Esophagus squamous epithelium (tissue), 5 donors: Measurements from ENCODE around the gene C2CD2. TPM values are rescaled to one million over a fixed set of nuclear protein-coding genes. Genes with fewer than 3 reads are reported as not detected.

Experiments used
- DNase-seq: peaks from one replicate; lab custom pipeline; 2025; lab: John Stamatoyannopoulos, UW
- H3K27ac ChIP-seq, 4 donors: fragments of 200-600 bp; sonication (generic); one replicate each; pipeline ENCODE4 v1.5.1; 2016 to 2019; ENCODE audit warnings: mild to moderate bottlenecking in 1 of 4
- H3K27me3 ChIP-seq, 4 donors: fragments of 200-600 bp; sonication (generic); 1 replicate in 3 of 4; 2 replicates in 1 of 4; pipeline versions ENCODE4 v1.5.1 to v1.6.0; 2017 to 2021; ENCODE audit warnings: antibody characterized with exemption in 1 of 4
- H3K36me3 ChIP-seq, 3 donors: fragments of 200-600 bp; sonication (generic); one replicate each; pipeline ENCODE4 v1.5.1; 2016 to 2019
- H3K4me1 ChIP-seq, 3 donors: fragments of 200-600 bp; sonication (generic); one replicate each; pipeline ENCODE4 v1.5.1; 2017 to 2019
- H3K4me3 ChIP-seq, 4 donors: fragments of 200-600 bp; sonication (generic); 1 replicate in 3 of 4; 2 replicates in 1 of 4; pipeline ENCODE4 v1.5.1; 2016 to 2019; ENCODE audit warnings: mild to moderate bottlenecking in 2 of 4, moderate library complexity in 1 of 4
- H3K9me3 ChIP-seq, 3 donors: fragments of 200-600 bp; sonication (generic); one replicate each; pipeline ENCODE4 v1.5.1; 2016 to 2019
- POLR2A ChIP-seq, 4 donors: fragments of 450-650 bp; IDR thresholded peaks; one replicate each; pipeline ENCODE4 v1.6.1; 2017; ENCODE audit warnings: antibody characterized with exemption in 4 of 4, mild to moderate bottlenecking in 4 of 4, moderate library complexity in 3 of 4
- WGBS, 2 donors: methylation state at CpG; one replicate each; pipeline ENCODE4 v1.1.5; 2018; 5-methylcytosine and 5-hydroxymethylcytosine counted together
- intact Hi-C: fragments of 100-400 bp; cut with DNase I; formaldehyde crosslinking; loops from one replicate; pipeline ENCODE4 v1.15.0; 2022
- total RNA-seq, 4 donors: library from RNA; depleted of rRNA; stranded (reverse); fragments of >200 nt; gene quantifications; one replicate each; pipeline ENCODE4 v1.1.0, GENCODE V29; 2016
- TF ChIP-seq, protein P1 (sequence below), 6 experiments: fragments of 450-650 bp in 4 of 6; fragments of 200-600 bp in 2 of 6; sonication (generic) in 2 of 6; IDR thresholded peaks; one replicate each; pipeline ENCODE4 v1.5.1; 2016 to 2019; ENCODE audit warnings: antibody characterized with exemption in 6 of 6, mild to moderate bottlenecking in 4 of 6, moderate library complexity in 4 of 6
- donor health status: DM: yes; HTN: yes; CAD: no.

C2CD2 gene
- total RNA-seq, 4 donors from 2014 or later: 13.6 to 21.2 (median 15.6) TPM

DNA sequence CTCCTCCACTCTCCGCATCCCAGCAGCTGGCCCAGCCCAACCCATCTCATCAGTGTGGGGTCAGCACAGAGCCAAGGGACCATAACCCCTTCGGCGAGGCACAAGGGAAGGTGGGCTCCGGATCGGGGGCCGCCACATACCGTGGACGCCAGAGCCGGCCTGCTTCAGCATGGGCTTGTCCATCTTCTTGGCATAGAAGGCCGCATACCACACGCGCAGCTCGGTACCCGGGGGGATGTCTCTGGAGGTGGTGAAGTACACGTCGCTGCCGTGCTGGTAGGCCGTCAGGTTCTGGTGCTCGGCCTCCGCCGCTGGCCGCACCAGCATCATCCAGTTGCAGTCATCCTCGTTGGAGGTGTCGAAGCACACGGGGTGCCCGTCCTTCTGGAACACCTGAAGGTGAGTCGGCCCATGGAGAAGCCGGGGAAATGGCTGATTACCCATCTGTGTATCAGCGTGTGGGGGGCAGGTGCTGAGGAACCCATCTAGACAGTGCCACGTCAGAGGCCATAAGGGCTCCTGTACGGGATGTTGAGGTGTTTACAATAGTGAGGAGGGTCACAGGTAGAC, 99.3 kb downstream of the C2CD2 start:
- H3K9me3 ChIP-seq: no peaks in the 10 kb centered on the region
- no peak overlapping the region for H3K27ac ChIP-seq
- TF ChIP-seq, protein P1, sequence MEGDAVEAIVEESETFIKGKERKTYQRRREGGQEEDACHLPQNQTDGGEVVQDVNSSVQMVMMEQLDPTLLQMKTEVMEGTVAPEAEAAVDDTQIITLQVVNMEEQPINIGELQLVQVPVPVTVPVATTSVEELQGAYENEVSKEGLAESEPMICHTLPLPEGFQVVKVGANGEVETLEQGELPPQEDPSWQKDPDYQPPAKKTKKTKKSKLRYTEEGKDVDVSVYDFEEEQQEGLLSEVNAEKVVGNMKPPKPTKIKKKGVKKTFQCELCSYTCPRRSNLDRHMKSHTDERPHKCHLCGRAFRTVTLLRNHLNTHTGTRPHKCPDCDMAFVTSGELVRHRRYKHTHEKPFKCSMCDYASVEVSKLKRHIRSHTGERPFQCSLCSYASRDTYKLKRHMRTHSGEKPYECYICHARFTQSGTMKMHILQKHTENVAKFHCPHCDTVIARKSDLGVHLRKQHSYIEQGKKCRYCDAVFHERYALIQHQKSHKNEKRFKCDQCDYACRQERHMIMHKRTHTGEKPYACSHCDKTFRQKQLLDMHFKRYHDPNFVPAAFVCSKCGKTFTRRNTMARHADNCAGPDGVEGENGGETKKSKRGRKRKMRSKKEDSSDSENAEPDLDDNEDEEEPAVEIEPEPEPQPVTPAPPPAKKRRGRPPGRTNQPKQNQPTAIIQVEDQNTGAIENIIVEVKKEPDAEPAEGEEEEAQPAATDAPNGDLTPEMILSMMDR (IDR thresholded peaks at IDR 0.05): no peak
- TF ChIP-seq POLR2A (IDR thresholded peaks at IDR 0.05): no peak
- no peak for DNase-seq
- H3K36me3 ChIP-seq: peaks cover 5 to 97% (median 15%) of the 10 kb centered on the region in 3 donors
- intact Hi-C loops: no loop called here
- no peaks in the 10 kb centered on the region for H3K4me1 ChIP-seq
- H3K4me3 ChIP-seq: no peak overlapping the region
- no peaks in the 10 kb centered on the region for H3K27me3 ChIP-seq
- 93 to 95% methylated on average over 18 to 20 of the region's 31 CpGs for WGBS, 2 donors

DNA sequence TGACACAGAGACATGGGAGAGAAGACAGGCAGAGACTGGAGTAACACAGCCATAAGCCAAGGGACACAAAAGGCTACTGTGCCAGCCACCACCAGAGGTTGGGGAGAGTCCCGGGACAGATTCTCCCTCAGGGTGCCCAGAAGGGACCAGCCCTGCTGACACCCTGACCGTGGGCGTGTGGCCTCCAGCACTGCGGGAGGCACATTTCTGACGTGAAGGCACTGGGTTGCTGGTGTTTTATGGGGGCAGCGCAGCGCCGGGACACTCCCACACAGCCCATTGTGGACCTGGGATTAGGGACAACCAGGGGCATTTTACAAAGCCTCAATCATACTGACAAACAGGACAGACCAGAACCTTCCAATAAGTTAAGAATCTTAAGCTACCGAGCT, 100.9 kb downstream of the C2CD2 start:
- H3K4me1 ChIP-seq: no peaks in the 10 kb centered on the region
- intact Hi-C loops: no loop called here
- WGBS, 2 donors: 85 to 89% methylated on average over 4 to 9 of the region's 9 CpGs
- H3K9me3 ChIP-seq: no peaks in the 10 kb centered on the region
- no peak overlapping the region for H3K4me3 ChIP-seq
- H3K36me3 ChIP-seq: peaks cover 0 to 97% (median 11%) of the 10 kb centered on the region in 3 donors
- no peaks in the 10 kb centered on the region for H3K27me3 ChIP-seq
- DNase-seq: no peak
- TF ChIP-seq, protein P1 (IDR thresholded peaks at IDR 0.05): no peak
- no peak for TF ChIP-seq POLR2A (IDR thresholded peaks at IDR 0.05)
- no peak overlapping the region for H3K27ac ChIP-seq

DNA sequence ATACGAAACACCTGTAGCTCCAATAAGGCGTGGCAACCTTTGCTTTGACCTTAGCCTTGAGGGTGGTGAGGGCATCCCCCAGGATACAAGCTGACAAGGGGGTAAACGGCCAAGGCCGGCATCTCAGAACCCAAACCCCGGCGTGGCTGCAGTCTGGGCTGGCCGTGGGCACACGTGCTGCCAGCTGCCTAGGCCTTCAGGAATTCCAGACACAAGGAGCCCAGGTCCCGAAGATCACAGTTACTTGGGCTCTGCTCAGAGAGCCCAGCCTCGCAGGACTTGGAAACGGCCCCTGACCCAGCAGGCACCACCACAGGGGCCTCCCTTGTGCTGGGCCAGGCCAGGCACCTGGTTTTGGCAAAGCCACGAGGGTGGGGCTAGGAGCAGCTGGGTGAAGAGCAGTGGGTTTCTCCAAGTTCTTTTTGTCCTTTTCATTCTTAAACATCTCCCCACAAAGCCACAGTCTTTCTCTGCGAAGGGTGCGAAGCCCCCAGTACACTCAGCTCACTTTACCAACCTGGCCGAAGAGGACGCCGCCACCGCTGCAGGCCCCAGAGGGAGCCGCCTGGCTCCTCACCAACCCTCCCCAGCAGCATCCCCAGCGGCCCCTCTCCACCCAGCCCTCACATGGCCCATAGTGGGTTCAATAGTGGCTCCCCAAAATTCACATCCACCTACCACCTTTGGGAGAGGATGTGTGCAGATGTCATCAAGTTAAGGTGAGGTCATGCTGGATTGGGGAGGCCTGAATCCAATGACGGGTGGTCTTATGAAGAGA, 101.5 kb downstream of the C2CD2 start:
- intact Hi-C loops: no loop called here
- DNase-seq: no peak
- Histone ChIP-seq H3K4me1 (no peaks in the 10 kb centered on the region), H3K27me3 (no peaks in the 10 kb centered on the region), H3K36me3 (peaks cover 0 to 97% (median 11%) of the 10 kb centered on the region in 3 donors), H3K9me3 (no peaks in the 10 kb centered on the region), H3K4me3 (no peak overlapping the region), H3K27ac (no peak overlapping the region)
- 90 to 96% methylated on average over 5 to 12 of the region's 21 CpGs for WGBS, 2 donors
- TF ChIP-seq POLR2A (IDR thresholded peaks at IDR 0.05): no peak
- TF ChIP-seq, protein P1 (IDR thresholded peaks at IDR 0.05): no peak

DNA sequence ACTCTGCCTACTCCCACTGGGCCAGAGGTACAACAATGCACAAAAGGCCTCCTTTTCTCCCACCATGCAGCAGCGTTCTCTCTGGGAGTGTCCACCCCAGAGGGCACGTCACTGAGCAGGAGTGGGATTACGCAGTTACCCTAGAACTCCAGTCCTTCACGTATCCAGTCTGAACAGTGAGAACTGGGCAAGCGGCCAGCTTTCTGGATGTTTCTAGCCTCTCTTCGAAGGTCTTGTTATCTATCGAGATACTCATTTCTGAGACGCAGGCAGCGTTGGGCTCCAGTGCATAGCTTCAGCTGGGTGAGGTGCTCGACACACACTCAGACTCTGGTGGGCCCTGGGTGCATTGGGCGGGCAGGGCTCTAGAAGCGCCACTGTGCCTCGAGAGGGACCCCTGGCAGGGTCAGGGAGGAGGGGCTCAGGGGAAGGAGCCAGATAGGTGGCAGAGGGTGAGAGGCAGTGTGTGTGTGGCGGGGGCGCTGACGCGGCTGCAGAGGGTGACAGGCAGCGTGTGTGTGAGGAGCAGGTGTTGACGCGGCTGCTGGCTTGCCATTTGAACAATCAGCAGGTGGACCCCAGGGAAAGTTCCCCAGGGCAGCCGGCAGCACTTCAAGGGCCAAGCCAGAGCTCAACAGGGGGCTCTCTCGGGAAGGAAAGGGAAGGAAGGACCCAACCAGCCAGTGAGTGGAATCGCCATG, 102.6 kb downstream of the C2CD2 start:
- H3K4me3 ChIP-seq: no peak overlapping the region
- H3K27me3 ChIP-seq: no peaks in the 10 kb centered on the region
- DNase-seq: no peak

More for the DNA sequence above, 102.6 kb downstream of the C2CD2 start:
- 83 to 86% methylated on average over 13 to 18 of the region's 23 CpGs for WGBS, 2 donors
- H3K4me1 ChIP-seq: no peaks in the 10 kb centered on the region
- H3K36me3 ChIP-seq: peaks cover 0 to 97% (median 11%) of the 10 kb centered on the region in 3 donors
- H3K9me3 ChIP-seq: no peaks in the 10 kb centered on the region
- TF ChIP-seq, protein P1 (IDR thresholded peaks at IDR 0.05): no peak
- no peak overlapping the region for H3K27ac ChIP-seq
- intact Hi-C loops: no loop called here
